B cell (primary cell): Measurements from ENCODE around the gene QKI.

Source experiments
- CTCF ChIP-seq: fragments of 200-600 bp; IDR thresholded peaks from one replicate; pipeline ENCODE4 v1.8.0; 2022; ENCODE audit warnings: antibody characterized with exemption, mild to moderate bottlenecking
- EZH2 ChIP-seq: IDR thresholded peaks from 2 replicates; pipeline ENCODE4 v1.6.1; 2012; ENCODE audit warnings: borderline replicate concordance, low read depth, mild to moderate bottlenecking, moderate library complexity, low read length; ENCODE audit not compliant: insufficient read depth, poor library complexity, severe bottlenecking

GRCh38 chr6:163437466-163437865 is 22.9 kb downstream of the QKI start:
- TF ChIP-seq CTCF (no peak), EZH2 (no peak)
